DMS114 treated with DMSO at 0.1 percent for 48 hours (cell line): ENCODE data around the gene RSPH9.
"Not testable (repeated sequence)": the region's sequence is repeated elsewhere in the genome, so short reads cannot be mapped to it uniquely, and the experiment has no call there.

Experiments used
- DNase-seq: peaks from one replicate; lab custom pipeline; 2025; ENCODE audit not compliant: unreplicated experiment; lab: John Stamatoyannopoulos, UW

The RSPH9 gene

GRCh38 chr6:43682724-43683429, 38.0 kb downstream of the RSPH9 start:
- no peak for DNase-seq

- DNase-seq: no peak
These were observed 39.0 kb downstream of the RSPH9 start for GRCh38 chr6:43683708-43684455.

GRCh38 chr6:43687079-43687436, 42.2 kb downstream of the RSPH9 start:
- DNase-seq: no peak

- DNase-seq: peak; percentile 85
These were observed 42.9 kb downstream of the RSPH9 start, which contains the start of gene MRPS18A for GRCh38 chr6:43687437-43688347. MRPS18A (minus strand) TSS chr6:43687791; CDS start chr6:43687779, 12 bp downstream.

GRCh38 chr6:43689421-43689820, 44.6 kb downstream of the RSPH9 start:
- DNase-seq: no peak

- DNase-seq: no peak
These were observed 50.6 kb downstream of the RSPH9 start for GRCh38 chr6:43695215-43695966.

- DNase-seq: no peak
These were observed 51.1 kb downstream of the RSPH9 start for GRCh38 chr6:43695967-43696291.

- DNase-seq: no peak
These were observed 52.6 kb downstream of the RSPH9 start for GRCh38 chr6:43697421-43697820.

GRCh38 chr6:43698584-43699349, 53.9 kb downstream of the RSPH9 start:
- no peak for DNase-seq

GRCh38 chr6:43699564-43700186, 54.8 kb downstream of the RSPH9 start:
- no peak for DNase-seq

- DNase-seq: not testable (repeated sequence)
These were observed 56.2 kb downstream of the RSPH9 start for GRCh38 chr6:43700939-43701560.

GRCh38 chr6:43702171-43702533, 57.3 kb downstream of the RSPH9 start:
- DNase-seq: no peak

GRCh38 chr6:43702534-43703440, 58.0 kb downstream of the RSPH9 start:
- no peak for DNase-seq

- DNase-seq: no peak
These were observed 58.9 kb downstream of the RSPH9 start for GRCh38 chr6:43703512-43704429.

- DNase-seq: no peak
These were observed 61.2 kb downstream of the RSPH9 start for GRCh38 chr6:43705996-43706395.

GRCh38 chr6:43706788-43707187, 62.0 kb downstream of the RSPH9 start:
- no peak for DNase-seq

- DNase-seq: no peak
These were observed 62.4 kb downstream of the RSPH9 start for GRCh38 chr6:43707269-43707668.
